HAP-1 (cell line): ENCODE results near the gene ZNF317.
A peak's percentile ranks its signal among the peaks of the same experiment; 100 is the strongest.

Experiments
- DNase-seq, 2 experiments: peaks; one replicate each; pipeline ENCODE4 v3.0.0-alpha.2; 2016 to 2020; ENCODE audit warnings: low spot score in 2 of 2
- H3K27me3 ChIP-seq: fragments of 250-450 bp; sonication (Bioruptor Pico); 2 replicates; pipeline ENCODE4 v1.5.1; 2020; ENCODE audit warnings: low read depth, mild to moderate bottlenecking, moderate library complexity
- H3K36me3 ChIP-seq: fragments of 250-450 bp; sonication (Bioruptor Pico); replicated peaks from 2 replicates; pipeline ENCODE4 v1.5.1; 2020; ENCODE audit warnings: mild to moderate bottlenecking
- H3K4me1 ChIP-seq: fragments of 250-450 bp; sonication (Bioruptor Pico); 2 replicates; pipeline ENCODE4 v1.5.1; 2020; ENCODE audit warnings: mild to moderate bottlenecking
- H3K4me3 ChIP-seq: fragments of 250-450 bp; sonication (Bioruptor Pico); 2 replicates; pipeline ENCODE4 v1.5.1; 2020; ENCODE audit warnings: mild to moderate bottlenecking, moderate library complexity
- H3K9me3 ChIP-seq: fragments of 250-450 bp; sonication (Bioruptor Pico); 2 replicates; pipeline ENCODE4 v1.5.1; 2020; ENCODE audit warnings: mild to moderate bottlenecking, moderate library complexity
- in situ Hi-C: fragments of 300-500 bp; cut with MboI; formaldehyde crosslinking; loops from 3 replicates; pipeline ENCODE4 v1.14.3; 2020; ENCODE audit warnings: low sequenced_read_pairs, inconsistent platforms, mixed read lengths

ZNF317 gene

DNA sequence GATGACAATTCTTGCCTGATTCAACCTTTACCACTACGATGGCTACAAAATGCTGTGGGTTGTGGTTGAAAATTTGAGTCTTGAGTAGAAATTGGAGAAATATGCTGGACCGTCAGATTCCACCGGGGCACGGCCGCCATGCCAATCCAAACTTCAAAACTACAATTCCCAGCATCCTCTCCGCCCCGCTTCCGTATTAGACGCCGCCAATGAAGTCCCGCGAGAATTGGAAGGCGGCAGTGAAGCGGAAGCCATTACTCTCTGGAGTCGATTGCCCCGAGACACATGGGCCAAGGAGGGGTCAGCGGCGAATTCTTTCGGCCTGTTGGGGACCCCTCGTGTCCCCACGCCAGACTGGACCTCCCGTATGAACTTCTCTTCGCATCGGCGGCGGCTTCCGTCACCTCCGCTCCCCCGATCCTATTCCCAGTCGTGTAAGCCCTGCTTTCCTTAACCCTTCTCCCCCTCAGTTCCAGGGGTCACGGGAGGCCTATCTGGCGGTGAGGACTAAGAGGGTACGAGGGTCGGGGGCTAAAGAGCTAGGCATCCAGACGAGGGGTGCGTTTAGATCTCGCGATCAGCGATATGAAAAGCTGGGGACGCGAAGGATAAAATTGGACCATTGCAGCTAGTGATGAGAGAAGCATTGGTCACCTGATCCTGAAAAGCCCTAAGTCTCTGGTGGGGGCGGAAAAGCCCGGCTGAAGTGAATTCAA is at the start of gene ZNF317:
TSS of gene ZNF317 (plus strand) at position 239 of the 716 bp plus-strand sequence. CDS start 15,620 bp downstream, outside the sequence.
- in situ Hi-C loops = no loop called here
- H3K36me3 ChIP-seq = peaks cover 10% of the 10 kb centered on the region
- peak within 1 kb of the TSS; percentile 95 for H3K4me3 ChIP-seq
- DNase-seq = peak; percentile 83 to 93
- peaks cover 7% of the 10 kb centered on the region for H3K4me1 ChIP-seq
- H3K27me3 ChIP-seq = no peaks in the 10 kb centered on the region
- peaks cover 12% of the 10 kb centered on the region for H3K9me3 ChIP-seq

GRCh38 chr19:9107375-9107774 is 32.8 kb upstream of the ZNF317 start, which contains the start of gene OR7G2:
Gene OR7G2 (minus strand): TSS chr19:9107475. CDS start chr19:9103243, 4,232 bp downstream.
- no peaks in the 10 kb centered on the region for H3K27me3 ChIP-seq
- no peaks in the 10 kb centered on the region for H3K4me1 ChIP-seq
- in situ Hi-C loops = no loop called here
- no peak within 1 kb of the TSS for H3K4me3 ChIP-seq
- H3K9me3 ChIP-seq = no peaks in the 10 kb centered on the region
- peak in 1 of 2 experiments; percentile 2 for DNase-seq
- H3K36me3 ChIP-seq = no peaks in the 10 kb centered on the region

DNA sequence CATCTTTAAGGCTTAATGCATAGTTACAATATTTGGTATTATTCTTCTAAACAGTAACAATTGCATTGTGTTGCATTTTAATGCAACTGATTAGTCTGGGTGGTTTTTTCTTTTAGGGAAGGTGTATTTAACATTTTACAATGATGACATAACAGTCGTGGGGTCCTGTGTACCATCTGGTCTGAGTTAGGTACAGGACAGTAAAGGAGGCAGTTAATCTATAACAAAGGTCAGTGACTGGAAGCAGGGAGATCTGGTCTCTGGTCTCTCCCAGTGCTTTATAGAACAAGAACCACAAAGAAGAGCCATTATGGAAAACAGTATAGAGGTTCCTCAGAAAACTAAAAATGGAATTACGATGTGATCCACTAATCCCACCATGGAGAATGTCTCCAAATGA is 30.2 kb upstream of the ZNF317 start:
- Histone ChIP-seq H3K27me3 (no peaks in the 10 kb centered on the region), H3K36me3 (no peaks in the 10 kb centered on the region), H3K4me3 (no peak overlapping the region), H3K4me1 (no peaks in the 10 kb centered on the region), H3K9me3 (no peaks in the 10 kb centered on the region)
- in situ Hi-C loops = no loop called here
- DNase-seq = no peak

GRCh38 chr19:9115307-9115813 is 24.8 kb upstream of the ZNF317 start, which contains the start of gene OR7G1:
Gene OR7G1 (minus strand): TSS chr19:9115763. CDS start chr19:9115763, 0 bp downstream.
- Histone ChIP-seq H3K4me3 (no peak within 1 kb of the TSS), H3K9me3 (no peaks in the 10 kb centered on the region), H3K27me3 (no peaks in the 10 kb centered on the region), H3K36me3 (no peaks in the 10 kb centered on the region), H3K4me1 (no peaks in the 10 kb centered on the region)
- DNase-seq = no peak
- in situ Hi-C loops = no loop called here

GRCh38 chr19:9116547-9116946 is 23.6 kb upstream of the ZNF317 start:
- in situ Hi-C loops = no loop called here

DNA sequence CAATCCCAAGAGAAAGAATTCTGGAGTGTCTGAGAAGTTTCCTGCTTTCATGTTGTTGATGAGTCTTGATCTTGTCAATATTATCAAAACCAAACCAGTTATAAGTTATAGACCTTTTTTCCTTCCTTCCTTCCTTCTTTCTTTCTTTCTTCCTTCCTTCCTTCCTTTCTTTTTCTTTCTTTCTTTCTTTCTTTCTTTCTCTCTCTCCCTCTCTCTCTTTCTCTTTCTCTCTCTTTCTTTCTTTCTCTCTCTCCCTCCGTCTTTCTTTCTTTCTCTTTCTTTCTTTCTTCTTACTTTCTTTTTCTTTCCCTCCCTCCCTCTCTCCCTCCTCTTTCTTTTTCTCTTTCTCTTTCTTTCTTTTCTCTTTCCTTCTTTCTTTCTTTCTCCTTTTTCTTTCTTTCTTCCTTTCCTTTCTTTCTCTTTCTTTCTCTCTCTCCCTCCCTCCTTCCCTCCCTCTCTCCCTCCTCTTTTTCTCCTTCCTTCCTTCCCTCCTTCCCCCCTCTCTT is 13.2 kb upstream of the ZNF317 start, which contains the start of gene OR7G3:
TSS of gene OR7G3 (minus strand) at position 51 of the 506 bp plus-strand sequence. CDS start at position 51, 0 bp downstream.
- in situ Hi-C loops = no loop called here
- Histone ChIP-seq H3K9me3 (no peaks in the 10 kb centered on the region), H3K4me1 (no peaks in the 10 kb centered on the region), H3K27me3 (no peaks in the 10 kb centered on the region), H3K36me3 (no peaks in the 10 kb centered on the region), H3K4me3 (no peak within 1 kb of the TSS)
- no peak for DNase-seq

More at GRCh38 chr19:9116547-9116946, 23.6 kb upstream of the ZNF317 start:
- Histone ChIP-seq H3K27me3 (no peaks in the 10 kb centered on the region), H3K4me3 (no peak overlapping the region), H3K36me3 (no peaks in the 10 kb centered on the region), H3K4me1 (no peaks in the 10 kb centered on the region), H3K9me3 (no peaks in the 10 kb centered on the region)
- DNase-seq = no peak

GRCh38 chr19:9128171-9128570 is 12.0 kb upstream of the ZNF317 start:
- Histone ChIP-seq H3K27me3 (no peaks in the 10 kb centered on the region), H3K36me3 (no peaks in the 10 kb centered on the region), H3K4me3 (no peak overlapping the region), H3K4me1 (no peaks in the 10 kb centered on the region), H3K9me3 (no peaks in the 10 kb centered on the region)
- in situ Hi-C loops = no loop called here
- DNase-seq = no peak

- no peaks in the 10 kb centered on the region for H3K36me3 ChIP-seq
- no peaks in the 10 kb centered on the region for H3K9me3 ChIP-seq
- no peaks in the 10 kb centered on the region for H3K27me3 ChIP-seq
- no peak overlapping the region for H3K4me3 ChIP-seq
- no peak for DNase-seq
- no peaks in the 10 kb centered on the region for H3K4me1 ChIP-seq
- in situ Hi-C loops = no loop called here
Measured at GRCh38 chr19:9130965-9131364, 9.2 kb upstream of the ZNF317 start.

DNA sequence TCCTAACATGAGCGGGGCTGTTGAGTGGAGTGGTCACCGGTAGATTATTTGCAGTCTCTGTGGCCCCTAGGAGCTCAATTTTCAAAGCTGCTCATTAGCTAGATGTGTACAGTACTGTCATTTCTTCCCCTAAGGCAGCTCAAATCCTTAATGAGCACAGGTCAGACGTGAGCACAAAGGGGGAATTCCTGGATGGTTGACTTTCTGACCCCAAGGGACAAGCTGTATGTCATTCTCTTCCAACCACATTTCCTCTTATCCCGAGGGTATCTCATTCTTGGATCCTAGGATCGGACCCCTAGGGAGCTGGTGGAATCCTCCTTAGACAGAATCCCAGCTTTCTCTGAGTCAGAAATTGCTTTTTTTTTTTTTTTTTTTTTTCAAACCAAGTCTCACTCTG is 7.8 kb upstream of the ZNF317 start:
- Histone ChIP-seq H3K9me3 (no peaks in the 10 kb centered on the region), H3K36me3 (no peaks in the 10 kb centered on the region), H3K27me3 (no peaks in the 10 kb centered on the region), H3K4me3 (no peak overlapping the region), H3K4me1 (no peaks in the 10 kb centered on the region)
- DNase-seq = no peak
- in situ Hi-C loops = no loop called here

GRCh38 chr19:9139609-9140158 is 513 bp upstream of the ZNF317 start:
- in situ Hi-C loops = no loop called here
- Histone ChIP-seq H3K4me1 (peaks cover 7% of the 10 kb centered on the region), H3K9me3 (peaks cover 7% of the 10 kb centered on the region)

GRCh38 chr19:9144920-9145319 is 4.7 kb downstream of the ZNF317 start:
- Histone ChIP-seq H3K4me1 (peaks cover 3% of the 10 kb centered on the region), H3K36me3 (peaks cover 14% of the 10 kb centered on the region), H3K4me3 (no peak overlapping the region), H3K9me3 (peaks cover 26% of the 10 kb centered on the region), H3K27me3 (no peaks in the 10 kb centered on the region)
- in situ Hi-C loops = no loop called here
- no peak for DNase-seq

More at GRCh38 chr19:9139609-9140158, 513 bp upstream of the ZNF317 start:
- Histone ChIP-seq H3K36me3 (peaks cover 7% of the 10 kb centered on the region), H3K27me3 (no peaks in the 10 kb centered on the region), H3K4me3 (peak overlapping the region; percentile 95)
- DNase-seq = no peak

- H3K36me3 ChIP-seq = peaks cover 12% of the 10 kb centered on the region
- H3K4me1 ChIP-seq = no peaks in the 10 kb centered on the region
- in situ Hi-C loops = no loop called here
- H3K4me3 ChIP-seq = no peak overlapping the region
- H3K9me3 ChIP-seq = peaks cover 30% of the 10 kb centered on the region
- DNase-seq = no peak
- H3K27me3 ChIP-seq = no peaks in the 10 kb centered on the region
Measured at GRCh38 chr19:9146882-9147281, 6.7 kb downstream of the ZNF317 start.

DNA sequence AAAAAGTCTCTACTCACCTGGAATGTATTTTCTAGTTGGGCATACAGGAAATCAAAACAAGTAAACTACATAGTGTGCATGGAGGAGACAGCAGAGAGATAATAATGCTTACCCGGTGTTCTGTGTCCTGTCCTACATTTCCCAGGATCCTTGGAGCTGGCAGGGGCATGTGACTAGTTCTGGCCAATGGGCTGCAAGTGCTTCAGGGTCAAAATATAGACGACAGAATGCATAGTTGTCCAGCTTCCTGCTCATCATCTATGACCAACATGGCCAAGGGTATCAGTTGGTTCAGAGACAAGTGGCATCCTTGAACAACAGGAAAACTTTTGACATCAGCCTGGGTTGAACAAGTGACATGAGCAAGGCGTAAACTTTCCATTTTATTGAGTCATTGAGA is 8.5 kb downstream of the ZNF317 start:
- Histone ChIP-seq H3K36me3 (peaks cover 12% of the 10 kb centered on the region), H3K4me1 (no peaks in the 10 kb centered on the region), H3K4me3 (no peak overlapping the region), H3K9me3 (peaks cover 32% of the 10 kb centered on the region), H3K27me3 (no peaks in the 10 kb centered on the region)
- in situ Hi-C loops = no loop called here
- no peak for DNase-seq

DNA sequence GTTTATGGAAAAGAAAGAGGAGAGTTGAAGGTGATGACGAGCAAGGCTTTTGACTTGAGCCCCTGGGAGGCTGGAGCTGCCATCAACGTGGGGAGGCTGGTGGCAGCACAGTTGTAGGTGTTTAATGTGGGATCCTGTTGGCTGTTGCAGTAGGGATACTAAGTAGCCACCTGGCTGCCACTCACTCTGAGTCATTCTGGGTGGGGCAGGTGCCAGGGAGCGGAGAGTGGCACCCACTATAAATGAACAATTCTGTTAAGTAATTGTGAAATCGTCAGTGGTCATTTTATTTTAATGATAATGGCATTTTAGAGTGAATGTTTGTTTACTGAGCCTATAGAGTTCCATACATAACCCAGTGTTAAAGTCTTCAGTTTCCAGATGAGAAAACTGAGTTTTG is 9.8 kb downstream of the ZNF317 start:
- in situ Hi-C loops = no loop called here

More for the DNA sequence above, 9.8 kb downstream of the ZNF317 start:
- H3K27me3 ChIP-seq = no peaks in the 10 kb centered on the region
- peaks cover 26% of the 10 kb centered on the region for H3K9me3 ChIP-seq
- peaks cover 23% of the 10 kb centered on the region for H3K36me3 ChIP-seq
- no peak for DNase-seq
- H3K4me1 ChIP-seq = no peaks in the 10 kb centered on the region
- H3K4me3 ChIP-seq = no peak overlapping the region
